Measurements from ENCODE around the gene MAGOH. TPM values are rescaled to one million over a fixed set of nuclear protein-coding genes. Genes with fewer than 3 reads are reported as not detected.
"Not testable (repeated sequence)": the region's sequence is repeated elsewhere in the genome, so short reads cannot be mapped to it uniquely, and the experiment has no call there.

The MAGOH gene
- total RNA-seq, 3 donors from 2014 or later = 35.0 to 45.2 (median 37.5) TPM

GRCh38 chr1:53284224-53285020 lies 46.1 kb upstream of the MAGOH start:
- Histone ChIP-seq H3K36me3 (no peaks in the 10 kb centered on the region), H3K27ac (no peak overlapping the region), H3K9me3 (no peaks in the 10 kb centered on the region), H3K4me1 (no peaks in the 10 kb centered on the region), H3K27me3 (no peaks in the 10 kb centered on the region), H3K4me3 (no peak overlapping the region)
- TF ChIP-seq CTCF (IDR thresholded peaks at IDR 0.05) (no peak), POLR2AphosphoS5 (IDR thresholded peaks at IDR 0.05) (no peak), POLR2A (IDR thresholded peaks at IDR 0.05) (no peak)
- intact Hi-C loops (cut with DNase I; ENCODE audit: low total_unique reads) = no loop called here
- DNase-seq (ENCODE audit: low spot score in 2 of 2) = no peak

- DNase-seq (ENCODE audit: low spot score in 2 of 2); H3K4me3 ChIP-seq; H3K27me3 ChIP-seq; H3K4me1 ChIP-seq; H3K36me3 ChIP-seq; H3K9me3 ChIP-seq; intact Hi-C loops (cut with DNase I; ENCODE audit: low total_unique reads); H3K27ac ChIP-seq: not testable (repeated sequence)
These were observed 44.8 kb upstream of the MAGOH start for GRCh38 chr1:53283156-53283555.

DNA sequence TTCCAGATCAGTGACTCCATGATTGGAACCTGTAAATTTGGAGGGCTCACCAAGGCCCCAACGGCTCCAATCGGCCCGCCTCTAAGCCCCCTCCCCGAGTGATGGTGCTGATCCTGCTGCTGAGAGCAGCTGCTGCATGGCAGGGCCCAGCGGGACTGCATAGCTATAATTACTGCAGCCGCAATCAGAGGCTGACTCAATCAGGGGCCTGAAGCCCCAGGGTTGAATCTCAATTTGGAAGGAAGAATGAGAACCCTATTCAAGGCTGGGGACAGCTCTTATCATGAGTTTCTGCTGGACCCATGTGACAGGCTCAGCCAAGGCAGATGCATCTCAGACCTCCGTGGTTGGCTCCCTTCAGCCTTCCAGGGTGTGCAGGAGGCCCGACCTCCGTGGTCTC lies 42.8 kb upstream of the MAGOH start:
- intact Hi-C loops (cut with DNase I; ENCODE audit: low total_unique reads) = no loop called here
- H3K36me3 ChIP-seq = no peaks in the 10 kb centered on the region
- no peaks in the 10 kb centered on the region for H3K27me3 ChIP-seq
- no peak for DNase-seq (ENCODE audit: low spot score in 2 of 2)
- no peaks in the 10 kb centered on the region for H3K4me1 ChIP-seq
- no peak overlapping the region for H3K27ac ChIP-seq
- no peaks in the 10 kb centered on the region for H3K9me3 ChIP-seq
- no peak overlapping the region for H3K4me3 ChIP-seq
- TF ChIP-seq CTCF (IDR thresholded peaks at IDR 0.05) (no peak), POLR2AphosphoS5 (IDR thresholded peaks at IDR 0.05) (no peak), POLR2A (IDR thresholded peaks at IDR 0.05) (no peak)

DNA sequence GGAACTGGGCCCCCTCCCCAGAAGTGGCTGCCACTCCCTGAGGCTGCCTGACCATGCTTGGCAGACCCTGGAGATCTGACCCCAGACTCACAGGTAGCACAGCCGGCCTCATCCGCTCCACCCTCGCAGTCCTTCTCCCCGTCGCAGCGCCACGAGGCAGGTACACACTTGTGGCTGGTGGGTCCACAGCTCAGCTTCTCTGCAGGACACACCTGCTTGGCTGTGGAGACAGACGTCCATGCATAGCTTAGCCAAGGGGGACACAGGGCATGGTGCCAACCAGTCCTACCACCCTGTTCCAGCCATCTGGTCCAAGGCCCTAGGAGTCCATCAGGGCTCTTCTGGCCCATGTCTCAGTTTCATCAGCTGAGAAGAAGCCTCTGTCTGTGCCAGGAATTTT lies 42.2 kb upstream of the MAGOH start:
- Histone ChIP-seq H3K27me3 (no peaks in the 10 kb centered on the region), H3K36me3 (no peaks in the 10 kb centered on the region), H3K4me1 (no peaks in the 10 kb centered on the region), H3K9me3 (no peaks in the 10 kb centered on the region), H3K27ac (no peak overlapping the region), H3K4me3 (no peak overlapping the region)
- intact Hi-C loops (cut with DNase I; ENCODE audit: low total_unique reads) = no loop called here
- no peak for DNase-seq (ENCODE audit: low spot score in 2 of 2)
- TF ChIP-seq POLR2A (IDR thresholded peaks at IDR 0.05) = no peak
- TF ChIP-seq CTCF (IDR thresholded peaks at IDR 0.05) = no peak
- no peak for TF ChIP-seq POLR2AphosphoS5 (IDR thresholded peaks at IDR 0.05)

GRCh38 chr1:53279296-53280200 lies 41.2 kb upstream of the MAGOH start:
- no peak overlapping the region for H3K4me3 ChIP-seq
- H3K27ac ChIP-seq = no peak overlapping the region
- H3K9me3 ChIP-seq = no peaks in the 10 kb centered on the region
- intact Hi-C loops (cut with DNase I; ENCODE audit: low total_unique reads) = loop anchor here (5.0 kb wide), 1 partner anchor 113 kb away; no protein-coding TSS in a partner anchor
- DNase-seq (ENCODE audit: low spot score in 2 of 2) = no peak
- TF ChIP-seq POLR2AphosphoS5 (IDR thresholded peaks at IDR 0.05) (no peak), POLR2A (IDR thresholded peaks at IDR 0.05) (no peak), CTCF (IDR thresholded peaks at IDR 0.05) (no peak)
- no peaks in the 10 kb centered on the region for H3K4me1 ChIP-seq
- H3K36me3 ChIP-seq = no peaks in the 10 kb centered on the region
- no peaks in the 10 kb centered on the region for H3K27me3 ChIP-seq
